HepG2 (cell line): ENCODE data around the gene KCNIP4.

Experiments used
- CAMTA2 ChIP-seq: sonication (generic); formaldehyde crosslinking; IDR thresholded peaks from 2 replicates; pipeline ENCODE4 v1.4.0; 2020; ENCODE audit warnings: mild to moderate bottlenecking, missing genetic modification reagents, borderline replicate concordance
- EEA1 ChIP-seq: sonication (generic); formaldehyde crosslinking; IDR thresholded peaks from 2 replicates; pipeline ENCODE4 v1.5.1; 2020; ENCODE audit warnings: mild to moderate bottlenecking, missing genetic modification reagents, borderline replicate concordance
- EZH2 ChIP-seq: conservative IDR thresholded peaks from 2 replicates; pipeline ENCODE4 v1.6.1; 2012; ENCODE audit warnings: mild to moderate bottlenecking, low read depth, low read length, moderate library complexity
- HNRNPK ChIP-seq: fragments of 200-400 bp; formaldehyde crosslinking; IDR thresholded peaks from 2 replicates; pipeline ENCODE4 v1.6.1; 2018; ENCODE audit warnings: low read length, low read depth, moderate library complexity, mild to moderate bottlenecking; ENCODE audit not compliant: poor library complexity, severe bottlenecking
- RAD51 ChIP-seq: fragments of 450-650 bp; IDR thresholded peaks from 2 replicates; pipeline ENCODE4 v1.6.1; 2016; ENCODE audit warnings: borderline replicate concordance
- ZNF274 ChIP-seq: sonication (generic); formaldehyde crosslinking; IDR thresholded peaks from 2 replicates; pipeline ENCODE4 v1.5.1; 2020; ENCODE audit warnings: mild to moderate bottlenecking, missing genetic modification reagents
- TF ChIP-seq, protein P1 (sequence below): sonication (generic); formaldehyde crosslinking; IDR thresholded peaks from 2 replicates; pipeline ENCODE4 v1.5.0; 2020; ENCODE audit warnings: mild to moderate bottlenecking, missing genetic modification reagents, moderate library complexity
- TF ChIP-seq, protein P2 (sequence below): sonication (generic); formaldehyde crosslinking; IDR thresholded peaks from 2 replicates; pipeline ENCODE4 v1.8.1; 2023; ENCODE audit warnings: missing genetic modification reagents, inconsistent platforms, borderline replicate concordance

DNA sequence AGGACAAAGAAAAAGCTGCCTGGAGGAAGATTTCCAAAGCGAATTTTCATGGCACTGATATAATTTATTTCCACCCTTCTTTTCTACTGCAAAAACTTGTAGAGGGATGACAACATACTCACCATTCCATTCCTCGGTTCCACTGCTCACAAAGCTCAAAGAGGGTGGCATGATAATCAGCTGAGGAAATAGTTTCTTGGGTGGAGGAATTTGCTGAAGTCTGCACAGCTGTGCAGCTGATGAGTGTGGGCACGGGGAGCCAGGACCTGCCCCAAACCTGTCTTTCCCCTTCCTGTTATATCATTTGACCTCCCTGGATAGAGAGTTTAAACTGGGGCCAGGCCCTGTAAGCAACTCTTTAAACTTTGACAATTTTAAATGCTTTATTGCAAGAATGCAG lies 1087.7 kb downstream of the KCNIP4 start:
- TF ChIP-seq, protein P1, sequence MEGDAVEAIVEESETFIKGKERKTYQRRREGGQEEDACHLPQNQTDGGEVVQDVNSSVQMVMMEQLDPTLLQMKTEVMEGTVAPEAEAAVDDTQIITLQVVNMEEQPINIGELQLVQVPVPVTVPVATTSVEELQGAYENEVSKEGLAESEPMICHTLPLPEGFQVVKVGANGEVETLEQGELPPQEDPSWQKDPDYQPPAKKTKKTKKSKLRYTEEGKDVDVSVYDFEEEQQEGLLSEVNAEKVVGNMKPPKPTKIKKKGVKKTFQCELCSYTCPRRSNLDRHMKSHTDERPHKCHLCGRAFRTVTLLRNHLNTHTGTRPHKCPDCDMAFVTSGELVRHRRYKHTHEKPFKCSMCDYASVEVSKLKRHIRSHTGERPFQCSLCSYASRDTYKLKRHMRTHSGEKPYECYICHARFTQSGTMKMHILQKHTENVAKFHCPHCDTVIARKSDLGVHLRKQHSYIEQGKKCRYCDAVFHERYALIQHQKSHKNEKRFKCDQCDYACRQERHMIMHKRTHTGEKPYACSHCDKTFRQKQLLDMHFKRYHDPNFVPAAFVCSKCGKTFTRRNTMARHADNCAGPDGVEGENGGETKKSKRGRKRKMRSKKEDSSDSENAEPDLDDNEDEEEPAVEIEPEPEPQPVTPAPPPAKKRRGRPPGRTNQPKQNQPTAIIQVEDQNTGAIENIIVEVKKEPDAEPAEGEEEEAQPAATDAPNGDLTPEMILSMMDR (CRISPR knock-in tag): no peak
- TF ChIP-seq EEA1 (CRISPR knock-in tag) (no peak), RAD51 (no peak), CAMTA2 (no peak), HNRNPK (no peak), ZNF274 (CRISPR knock-in tag) (no peak), EZH2 (no peak)
- TF ChIP-seq, protein P2, sequence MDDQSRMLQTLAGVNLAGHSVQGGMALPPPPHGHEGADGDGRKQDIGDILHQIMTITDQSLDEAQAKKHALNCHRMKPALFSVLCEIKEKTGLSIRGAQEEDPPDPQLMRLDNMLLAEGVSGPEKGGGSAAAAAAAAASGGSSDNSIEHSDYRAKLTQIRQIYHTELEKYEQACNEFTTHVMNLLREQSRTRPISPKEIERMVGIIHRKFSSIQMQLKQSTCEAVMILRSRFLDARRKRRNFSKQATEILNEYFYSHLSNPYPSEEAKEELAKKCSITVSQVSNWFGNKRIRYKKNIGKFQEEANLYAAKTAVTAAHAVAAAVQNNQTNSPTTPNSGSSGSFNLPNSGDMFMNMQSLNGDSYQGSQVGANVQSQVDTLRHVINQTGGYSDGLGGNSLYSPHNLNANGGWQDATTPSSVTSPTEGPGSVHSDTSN (CRISPR knock-in tag): no peak
